Esophagus squamous epithelium (tissue), 5 donors: ENCODE results near the gene CRADD. TPM values are rescaled to one million over a fixed set of nuclear protein-coding genes. Genes with fewer than 3 reads are reported as not detected.
"Not testable (repeated sequence)": the region's sequence is repeated elsewhere in the genome, so short reads cannot be mapped to it uniquely, and the experiment has no call there.

Source experiments
- DNase-seq: peaks from one replicate; lab custom pipeline; 2025; lab: John Stamatoyannopoulos, UW
- H3K27ac ChIP-seq, 4 donors: fragments of 200-600 bp; sonication (generic); one replicate each; pipeline ENCODE4 v1.5.1; 2016 to 2019; ENCODE audit warnings: mild to moderate bottlenecking in 1 of 4
- H3K27me3 ChIP-seq, 4 donors: fragments of 200-600 bp; sonication (generic); 1 replicate in 3 of 4; 2 replicates in 1 of 4; pipeline versions ENCODE4 v1.5.1 to v1.6.0; 2017 to 2021; ENCODE audit warnings: antibody characterized with exemption in 1 of 4
- H3K36me3 ChIP-seq, 3 donors: fragments of 200-600 bp; sonication (generic); one replicate each; pipeline ENCODE4 v1.5.1; 2016 to 2019
- H3K4me1 ChIP-seq, 3 donors: fragments of 200-600 bp; sonication (generic); one replicate each; pipeline ENCODE4 v1.5.1; 2017 to 2019
- H3K4me3 ChIP-seq, 4 donors: fragments of 200-600 bp; sonication (generic); 1 replicate in 3 of 4; 2 replicates in 1 of 4; pipeline ENCODE4 v1.5.1; 2016 to 2019; ENCODE audit warnings: mild to moderate bottlenecking in 2 of 4, moderate library complexity in 1 of 4
- H3K9me3 ChIP-seq, 3 donors: fragments of 200-600 bp; sonication (generic); one replicate each; pipeline ENCODE4 v1.5.1; 2016 to 2019
- CTCF ChIP-seq, 6 experiments: fragments of 450-650 bp in 4 of 6; fragments of 200-600 bp in 2 of 6; sonication (generic) in 2 of 6; IDR thresholded peaks; one replicate each; pipeline ENCODE4 v1.5.1; 2016 to 2019; ENCODE audit warnings: antibody characterized with exemption in 6 of 6, mild to moderate bottlenecking in 4 of 6, moderate library complexity in 4 of 6
- POLR2A ChIP-seq, 4 donors: fragments of 450-650 bp; IDR thresholded peaks; one replicate each; pipeline ENCODE4 v1.6.1; 2017; ENCODE audit warnings: antibody characterized with exemption in 4 of 4, mild to moderate bottlenecking in 4 of 4, moderate library complexity in 3 of 4
- WGBS, 2 donors: methylation state at CpG; one replicate each; pipeline ENCODE4 v1.1.5; 2018; 5-methylcytosine and 5-hydroxymethylcytosine counted together
- intact Hi-C: fragments of 100-400 bp; cut with DNase I; formaldehyde crosslinking; loops from one replicate; pipeline ENCODE4 v1.15.0; 2022
- total RNA-seq, 4 donors: library from RNA; depleted of rRNA; stranded (reverse); fragments of >200 nt; gene quantifications; one replicate each; pipeline ENCODE4 v1.1.0, GENCODE V29; 2016
- donor health status: DM: yes; HTN: yes; CAD: no.

The CRADD gene
- total RNA-seq, 4 donors from 2014 or later: 20.2 to 22.9 (median 21.7) TPM

DNA sequence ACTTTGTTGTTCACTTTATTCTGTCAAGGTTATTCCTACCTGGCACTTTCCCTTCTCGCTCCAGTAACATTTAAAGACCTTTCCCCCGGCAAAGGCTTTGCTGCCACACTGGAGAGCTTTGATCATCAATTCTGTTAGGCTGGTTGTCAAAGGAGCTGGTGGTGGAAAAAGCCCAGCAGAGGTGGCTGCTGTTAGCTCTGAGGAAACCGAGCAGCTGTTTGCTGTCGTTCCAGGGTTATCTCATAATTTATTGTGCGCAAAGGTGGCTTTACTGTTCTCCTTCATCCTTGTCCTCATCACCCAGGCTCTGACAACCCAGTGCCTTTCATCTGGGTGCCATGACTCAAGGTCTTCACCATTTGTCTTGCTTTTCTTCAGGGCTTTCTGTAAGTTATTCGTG, 38.2 kb upstream of the CRADD start:
- Histone ChIP-seq H3K9me3 (no peaks in the 10 kb centered on the region), H3K27me3 (no peaks in the 10 kb centered on the region), H3K4me1 (peaks cover 0 to 6% (median 0%) of the 10 kb centered on the region in 3 donors), H3K4me3 (no peak overlapping the region), H3K36me3 (no peaks in the 10 kb centered on the region), H3K27ac (peak overlapping the region in 1 of 4 donors; percentile 0)
- no peak for TF ChIP-seq POLR2A (IDR thresholded peaks at IDR 0.05)
- no peak for TF ChIP-seq CTCF (IDR thresholded peaks at IDR 0.05)
- intact Hi-C loops: no loop called here
- DNase-seq: no peak
- 32 to 39% methylated on average over 6 of the region's 6 CpGs for WGBS, 2 donors

DNA sequence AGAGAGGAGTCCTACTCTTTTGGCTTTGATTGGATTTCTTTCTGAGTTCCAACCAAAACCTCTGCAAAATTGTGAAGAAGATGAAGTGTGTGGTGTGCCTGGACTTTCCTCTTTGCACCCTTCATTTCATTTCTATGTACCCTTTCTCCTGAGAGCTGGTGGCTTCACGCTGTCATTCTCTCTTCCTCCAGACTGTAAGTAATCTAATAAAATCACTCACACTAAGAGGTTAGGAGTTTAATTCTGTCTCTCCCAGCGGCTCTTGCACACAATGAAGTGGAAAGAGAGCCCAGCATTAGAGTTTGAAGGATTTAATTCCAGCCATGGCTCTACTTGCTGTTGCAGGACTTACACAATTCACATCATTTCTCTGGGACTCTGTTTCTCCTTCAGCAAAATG, 37.8 kb upstream of the CRADD start:
- intact Hi-C loops: no loop called here
- Histone ChIP-seq H3K4me3 (no peak overlapping the region), H3K4me1 (peaks cover 0 to 6% (median 0%) of the 10 kb centered on the region in 3 donors), H3K36me3 (no peaks in the 10 kb centered on the region), H3K27ac (no peak overlapping the region), H3K27me3 (no peaks in the 10 kb centered on the region), H3K9me3 (no peaks in the 10 kb centered on the region)
- TF ChIP-seq POLR2A (IDR thresholded peaks at IDR 0.05) (no peak), CTCF (IDR thresholded peaks at IDR 0.05) (no peak)
- 60 to 81% methylated on average over 2 of the region's 2 CpGs for WGBS, 2 donors
- DNase-seq: no peak

GRCh38 chr12:93641380-93641779, 35.8 kb upstream of the CRADD start:
- H3K36me3 ChIP-seq, H3K27me3 ChIP-seq, H3K4me3 ChIP-seq, H3K4me1 ChIP-seq, intact Hi-C loops, H3K9me3 ChIP-seq, DNase-seq, H3K27ac ChIP-seq: not testable (repeated sequence)
- 90 to 99% methylated on average over 2 to 5 of the region's 26 CpGs for WGBS, 2 donors

GRCh38 chr12:93642751-93643150, 34.4 kb upstream of the CRADD start:
- Histone ChIP-seq H3K27ac (no peak overlapping the region), H3K9me3 (no peaks in the 10 kb centered on the region), H3K36me3 (no peaks in the 10 kb centered on the region), H3K4me1 (peaks cover 0 to 6% (median 0%) of the 10 kb centered on the region in 3 donors), H3K4me3 (no peak overlapping the region), H3K27me3 (no peaks in the 10 kb centered on the region)
- WGBS, 2 donors: 80 to 88% methylated on average over 1 of the region's 1 CpG
- intact Hi-C loops: no loop called here
- no peak for DNase-seq
- no peak for TF ChIP-seq POLR2A (IDR thresholded peaks at IDR 0.05)
- TF ChIP-seq CTCF (IDR thresholded peaks at IDR 0.05): no peak

GRCh38 chr12:93645702-93646101, 31.5 kb upstream of the CRADD start:
- 37 to 40% methylated on average over 1 of the region's 1 CpG for WGBS, 2 donors
- intact Hi-C loops: no loop called here
- no peaks in the 10 kb centered on the region for H3K9me3 ChIP-seq

More at GRCh38 chr12:93645702-93646101, 31.5 kb upstream of the CRADD start:
- no peaks in the 10 kb centered on the region for H3K36me3 ChIP-seq
- no peak overlapping the region for H3K27ac ChIP-seq
- no peaks in the 10 kb centered on the region for H3K27me3 ChIP-seq
- DNase-seq: no peak
- no peak for TF ChIP-seq POLR2A (IDR thresholded peaks at IDR 0.05)
- TF ChIP-seq CTCF (IDR thresholded peaks at IDR 0.05): no peak
- no peaks in the 10 kb centered on the region for H3K4me1 ChIP-seq
- H3K4me3 ChIP-seq: no peak overlapping the region
